Stimulated activated CD4-positive, alpha-beta T cell treated with anti-CD3 and anti-CD28 coated beads, Interleukin-4, amount 100 ng/mL, for 1 hour (primary cell): ENCODE data around the gene CALM1.

Experiments
- DNase-seq: peaks from one replicate; pipeline ENCODE4 v3.0.0-alpha.2; 2020

The CALM1 gene

DNA sequence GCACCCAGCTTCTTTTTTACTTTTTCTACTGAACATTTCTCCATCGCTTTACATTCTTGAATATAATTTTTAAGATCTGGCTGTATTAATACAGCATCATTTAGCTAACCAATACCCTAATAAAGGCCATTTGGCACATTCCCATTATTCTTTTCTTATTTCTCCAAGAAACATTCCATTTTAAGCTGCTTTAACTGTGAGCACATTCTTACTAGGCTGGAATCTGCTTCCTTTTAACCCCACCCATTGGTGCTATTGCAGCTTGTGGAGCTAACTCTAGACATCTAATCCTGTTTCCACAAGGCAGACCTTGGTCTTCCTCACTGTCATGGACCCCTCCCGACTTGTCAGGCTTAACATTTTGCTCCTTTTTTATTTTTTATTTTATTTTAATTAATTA is 15.2 kb downstream of the CALM1 start:
- no peak for DNase-seq

- no peak for DNase-seq
Measured at GRCh38 chr14:90416720-90417119, 19.9 kb downstream of the CALM1 start.

- DNase-seq = no peak
Measured at GRCh38 chr14:90418053-90418452, 21.2 kb downstream of the CALM1 start.

DNA sequence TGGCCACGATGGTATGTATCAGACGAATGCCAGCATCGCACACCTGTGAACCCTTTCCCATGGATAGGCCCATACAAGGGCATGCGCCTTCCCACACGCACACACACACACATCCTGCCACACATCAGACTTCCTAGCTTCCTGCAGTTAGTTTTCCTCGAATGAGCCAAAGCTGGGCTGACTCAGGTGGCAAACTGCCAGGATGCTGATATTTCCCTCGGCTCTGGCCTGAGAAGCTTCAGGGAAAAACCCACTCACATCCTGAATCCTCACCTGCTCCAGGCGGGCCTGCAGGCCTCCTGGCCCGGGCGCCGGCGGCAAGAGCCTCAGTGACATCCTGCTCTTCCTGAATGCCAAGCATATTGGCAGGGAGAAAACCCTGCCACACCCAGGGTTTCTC is 22.4 kb downstream of the CALM1 start:
- no peak for DNase-seq

- no peak for DNase-seq
Measured at GRCh38 chr14:90421001-90421631, 24.3 kb downstream of the CALM1 start.

GRCh38 chr14:90421632-90422020 is 24.8 kb downstream of the CALM1 start:
- no peak for DNase-seq

- DNase-seq = no peak
Measured at GRCh38 chr14:90423166-90423565, 26.3 kb downstream of the CALM1 start.

GRCh38 chr14:90424075-90424474 is 27.2 kb downstream of the CALM1 start:
- DNase-seq = no peak

DNA sequence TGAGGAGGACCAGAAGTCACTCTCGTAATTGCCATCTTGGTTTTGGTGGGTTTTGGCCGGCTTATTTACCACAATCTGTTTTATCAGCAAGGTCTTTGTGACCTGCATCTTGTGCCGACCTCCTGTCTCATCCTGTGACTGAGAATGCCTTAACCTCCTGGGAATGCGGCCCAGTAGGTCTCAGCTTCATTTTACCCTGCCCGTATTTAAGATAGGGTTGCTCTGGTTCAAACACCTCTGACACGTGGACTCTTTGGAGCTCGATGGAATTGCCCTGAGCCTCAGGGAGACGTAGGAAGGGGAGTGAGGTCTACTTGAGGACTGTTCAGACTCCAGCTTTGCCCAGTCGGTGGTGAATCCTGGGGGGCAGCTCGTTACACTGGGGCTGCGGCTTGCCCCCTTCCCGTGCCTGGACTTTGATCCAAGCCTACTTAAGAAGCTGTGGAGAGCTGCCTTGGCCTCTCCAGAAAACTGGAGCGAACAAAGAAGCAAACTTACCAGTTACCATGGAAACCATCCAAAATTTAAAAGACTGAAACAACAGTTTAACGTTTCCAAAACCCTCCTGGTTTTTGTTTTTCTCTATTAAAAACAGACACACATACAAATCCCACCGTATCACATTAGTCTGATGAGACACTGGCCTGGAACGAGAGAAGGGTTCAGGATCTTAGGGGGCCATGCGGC is 28.0 kb downstream of the CALM1 start:
- no peak for DNase-seq

DNA sequence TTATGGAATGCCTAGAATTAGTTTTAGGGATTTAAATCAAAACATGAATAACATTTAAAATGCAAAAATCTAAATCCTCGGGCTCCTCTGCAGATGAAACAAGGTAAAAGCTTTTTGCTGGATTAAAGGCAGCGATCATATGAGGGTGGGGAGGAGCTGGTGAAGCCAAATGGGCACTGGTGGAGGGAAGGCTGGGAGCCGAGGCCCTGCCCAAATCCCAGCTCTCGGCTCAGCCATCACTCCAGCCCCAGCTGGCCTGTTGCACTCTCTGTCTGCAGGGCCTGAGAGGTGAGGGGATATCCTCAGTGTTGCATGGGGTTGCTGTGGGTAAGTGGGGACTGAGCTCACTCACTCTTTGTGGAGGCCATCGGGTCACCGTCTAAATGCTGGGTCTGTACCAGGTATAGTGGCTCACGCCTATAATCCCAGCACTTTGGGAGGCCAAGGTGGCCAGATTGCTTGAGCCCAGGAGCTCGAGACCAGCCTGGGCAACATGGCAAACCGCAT is 28.6 kb downstream of the CALM1 start:
- DNase-seq = no peak

GRCh38 chr14:90426031-90426540 is 29.3 kb downstream of the CALM1 start:
- DNase-seq = no peak

DNA sequence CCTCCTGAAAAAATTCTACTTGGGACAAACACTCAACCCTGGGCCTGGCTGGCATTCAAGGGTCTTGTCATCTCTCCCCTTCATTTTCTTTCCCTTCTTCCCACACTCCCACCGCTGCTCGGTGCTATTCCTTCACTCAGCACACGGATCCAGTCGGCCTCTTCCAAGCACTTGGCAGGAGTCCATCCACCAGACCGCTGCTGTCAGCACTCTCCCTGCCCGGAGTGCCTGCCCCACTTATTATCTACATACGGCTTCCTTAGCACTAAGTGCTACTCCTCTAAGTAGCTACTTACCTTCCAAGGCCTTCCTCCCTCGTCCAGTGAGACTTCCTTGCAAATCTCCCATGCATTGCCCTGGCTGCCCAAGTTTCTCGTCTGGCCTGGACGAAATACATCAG is 29.8 kb downstream of the CALM1 start:
- DNase-seq = no peak

DNA sequence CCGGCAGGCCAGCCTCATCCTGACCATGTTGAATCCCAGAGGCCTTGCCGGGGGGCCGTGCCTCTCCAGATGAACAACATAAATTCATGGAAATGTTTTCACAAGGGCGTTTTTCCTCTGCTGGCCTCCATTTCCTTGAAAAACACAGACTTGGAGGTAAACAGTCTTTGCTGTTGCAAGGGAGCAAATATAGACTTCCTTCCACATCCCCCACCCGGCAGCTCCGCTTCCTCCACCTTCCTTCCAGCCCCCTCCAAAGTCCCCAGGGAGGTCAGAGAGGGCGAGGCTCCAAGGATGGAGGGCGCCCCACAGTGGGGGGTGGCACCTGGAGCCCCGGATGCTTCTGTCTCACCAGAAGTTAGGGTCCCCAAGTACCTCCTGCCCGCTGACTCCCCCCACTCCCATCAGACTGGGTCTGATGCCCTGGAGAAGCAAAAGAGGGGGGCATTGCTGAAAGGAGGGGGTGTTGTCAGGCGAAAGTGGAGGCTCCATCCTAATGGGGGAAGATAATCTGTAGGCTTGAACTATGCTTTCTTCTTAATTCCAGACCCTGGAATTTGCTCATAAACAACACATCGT is 31.1 kb downstream of the CALM1 start:
- DNase-seq = no peak

GRCh38 chr14:90428676-90429075 is 31.8 kb downstream of the CALM1 start:
- no peak for DNase-seq

- no peak for DNase-seq
Measured at GRCh38 chr14:90429236-90429635, 32.4 kb downstream of the CALM1 start.

DNA sequence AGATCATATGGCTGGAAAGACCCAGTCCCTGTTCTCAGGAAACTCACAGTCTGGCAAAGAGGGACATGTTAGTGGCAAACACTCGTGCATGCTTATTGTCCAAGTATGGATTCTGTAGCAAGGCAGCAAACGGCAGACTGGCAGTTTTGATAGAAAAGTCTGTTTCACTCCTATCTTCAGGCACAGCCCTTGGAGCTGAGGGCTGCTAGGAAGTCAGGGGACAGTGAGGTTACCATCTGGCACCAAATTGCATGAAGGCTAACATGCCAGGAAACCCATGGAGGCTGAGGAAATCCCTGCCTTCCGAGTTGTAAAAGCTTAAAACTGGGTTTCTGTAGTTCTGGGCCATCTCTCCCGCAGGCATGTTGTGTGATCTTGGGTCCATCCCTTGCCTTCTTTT is 32.9 kb downstream of the CALM1 start:
- DNase-seq = no peak

DNA sequence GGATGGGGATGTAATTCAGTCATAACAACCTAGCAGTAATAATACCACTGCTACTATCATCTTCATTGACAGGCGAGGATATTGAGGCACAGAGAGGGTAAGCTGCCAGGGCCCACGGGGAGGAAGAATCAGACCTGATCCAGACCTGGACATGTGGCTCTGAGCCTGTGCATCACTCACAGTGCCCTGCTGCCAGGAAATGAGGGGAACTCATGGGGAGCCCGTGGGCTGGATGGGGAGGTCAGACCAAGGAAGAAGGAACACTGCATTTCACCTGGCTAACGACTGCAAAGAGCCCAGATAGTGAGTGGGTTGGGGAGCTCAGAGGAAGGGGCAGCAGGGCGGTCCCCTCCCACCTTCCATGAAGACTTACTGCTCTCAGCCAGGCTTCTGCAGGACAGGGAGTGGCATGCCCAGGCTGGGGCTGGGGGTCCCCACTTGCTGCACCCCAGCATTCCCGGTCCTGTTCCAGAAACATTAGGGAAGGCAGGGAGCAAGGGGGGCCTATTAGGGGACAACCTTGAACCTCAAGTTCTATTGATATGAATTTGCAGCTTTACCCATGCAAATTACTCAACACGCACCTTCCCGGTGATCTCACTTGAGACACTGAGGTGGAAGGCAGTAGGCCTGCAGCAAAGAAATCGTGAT is 37.7 kb downstream of the CALM1 start:
- no peak for DNase-seq

GRCh38 chr14:90438841-90439240 is 42.0 kb downstream of the CALM1 start:
- DNase-seq = no peak

DNA sequence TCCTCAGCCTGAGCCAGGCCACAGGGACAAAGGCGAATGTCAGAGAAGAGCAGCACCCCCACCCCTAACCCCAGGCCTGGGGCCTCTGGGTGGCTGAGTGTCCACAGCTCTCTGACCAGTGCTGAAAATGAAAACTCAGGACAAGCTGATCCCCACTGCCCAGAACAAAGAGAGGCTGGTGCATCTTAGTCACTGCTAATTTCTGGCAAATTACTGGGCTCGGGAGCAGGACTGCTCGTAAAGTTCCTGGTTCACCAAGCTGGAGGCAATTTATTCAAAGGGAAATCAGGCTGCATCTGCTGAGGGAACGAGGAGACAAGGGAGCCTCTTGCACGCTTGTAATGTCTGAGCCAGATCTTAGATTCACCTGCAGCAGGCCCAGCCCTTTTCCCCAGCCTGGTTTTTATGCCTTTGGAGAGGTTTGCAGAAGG is 43.2 kb downstream of the CALM1 start:
- no peak for DNase-seq

- DNase-seq = no peak
Measured at GRCh38 chr14:90440592-90440991, 43.8 kb downstream of the CALM1 start.

DNA sequence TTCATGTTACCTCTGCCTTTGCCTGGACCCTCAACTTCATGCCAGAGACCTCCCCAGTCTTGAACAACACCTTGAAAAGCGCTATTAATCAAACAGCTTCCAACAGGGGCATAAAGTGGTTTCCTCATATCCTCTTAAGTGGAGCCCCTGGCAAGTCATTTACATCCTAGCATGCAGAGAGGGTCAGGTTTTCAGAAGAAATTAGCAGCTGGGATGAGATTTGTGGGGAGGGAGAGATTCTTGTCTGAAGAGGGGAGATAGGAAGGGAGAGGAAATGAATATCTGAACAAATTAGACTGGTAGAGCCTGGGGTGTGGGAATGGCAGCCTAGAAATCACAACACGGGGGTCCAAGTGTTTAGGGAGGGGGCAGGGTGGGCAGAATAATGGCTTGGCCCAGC is 45.6 kb downstream of the CALM1 start:
- no peak for DNase-seq

DNA sequence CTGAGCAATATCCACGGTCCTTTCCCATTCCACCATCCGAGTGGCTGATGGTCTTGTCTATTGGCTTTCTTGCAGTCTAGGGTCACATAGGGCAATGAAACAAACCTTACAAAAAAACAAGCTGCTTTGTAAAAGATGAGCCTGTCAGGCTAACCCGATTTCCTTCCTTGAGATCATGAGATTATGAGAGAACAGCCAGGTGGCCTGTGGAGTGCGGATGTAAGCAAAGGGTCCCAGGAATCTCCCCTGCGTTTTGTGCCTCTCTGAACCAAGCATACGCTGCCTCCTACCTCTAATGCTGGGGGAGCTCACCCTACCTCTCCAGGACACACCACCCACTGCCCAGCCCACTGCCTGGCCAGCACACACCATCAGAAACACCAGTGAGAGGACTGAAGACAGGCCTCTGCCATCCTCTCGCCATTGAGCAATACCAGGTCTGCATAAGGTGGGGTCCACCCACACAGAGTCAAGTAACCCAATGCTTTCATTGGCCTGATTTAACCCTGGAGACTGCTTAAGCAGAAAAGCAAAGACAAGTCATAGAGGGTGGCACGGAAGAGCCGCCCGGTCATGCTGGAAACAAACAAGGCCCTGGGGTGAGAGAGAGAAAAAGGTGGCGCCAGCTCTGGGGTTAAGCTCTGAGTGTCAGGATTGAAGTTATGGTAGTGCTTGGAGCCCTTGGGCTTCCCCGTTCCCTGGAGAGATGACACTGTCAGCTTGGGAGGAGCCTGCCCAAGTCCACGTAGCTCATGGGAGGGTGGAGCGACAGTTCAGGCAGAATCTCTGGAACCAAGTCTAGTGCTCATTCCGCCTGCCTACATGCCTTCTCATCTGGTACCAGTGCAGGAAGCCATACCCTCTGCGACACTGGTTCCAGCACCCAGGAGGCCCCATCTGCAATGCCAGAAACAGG is 46.6 kb downstream of the CALM1 start:
- no peak for DNase-seq
